Astrocyte (in vitro differentiated cells and primary cell): ENCODE measurements around the gene ILKAP.

Source experiments
- CTCF ChIP-seq: IDR thresholded peaks from 2 replicates; pipeline ENCODE4 v1.5.1; 2011; ENCODE audit warnings: low read depth, mild to moderate bottlenecking, inconsistent platforms, low read length, moderate library complexity; ENCODE audit not compliant: insufficient read depth
- EZH2 ChIP-seq: IDR thresholded peaks from 2 replicates; pipeline ENCODE4 v1.6.1; 2012; ENCODE audit warnings: mild to moderate bottlenecking, low read length, inconsistent platforms; ENCODE audit not compliant: insufficient read depth

GRCh38 chr2:238131761-238132462 lies 71.6 kb downstream of the ILKAP start:
- no peak for TF ChIP-seq CTCF
- no peak for TF ChIP-seq EZH2
